Common myeloid progenitor, CD34-positive (primary cell): ENCODE measurements around the gene AEBP1.

Experiments used
- CTCF ChIA-PET: fragments of 350-600 bp; sonication (Branson Sonifier 250); formaldehyde crosslinking; loops from one replicate; lab custom pipeline; 2021; ENCODE audit warnings: antibody characterized with exemption; lab: Charles Lee
- POLR2A ChIA-PET: fragments of 350-600 bp; sonication (Branson Sonifier 250); formaldehyde crosslinking; loops from one replicate; lab custom pipeline; 2021; ENCODE audit warnings: antibody characterized with exemption; lab: Charles Lee
- DNase-seq, 3 donors: peaks; one replicate each; pipeline versions ENCODE4 v3.0.0 to v3.0.0-alpha.2; 2013
- H3K27ac ChIP-seq, 2 experiments: 1 replicate in 1 of 2; 2 replicates in 1 of 2; pipeline ENCODE4 v1.7.0; 2013; ENCODE audit warnings: inconsistent platforms in 2 of 2, low read length in 2 of 2, mild to moderate bottlenecking in 2 of 2, low read depth in 1 of 2, moderate library complexity in 1 of 2; ENCODE audit not compliant: severe bottlenecking in 2 of 2, insufficient read depth in 1 of 2, poor library complexity in 1 of 2
- H3K27me3 ChIP-seq, 5 experiments: replicated peaks in 2 of 5; 1 replicate in 3 of 5; 2 replicates in 2 of 5; pipeline versions ENCODE4 v1.6.1 to v1.7.0; 2013; ENCODE audit warnings: low read length in 4 of 5, mild to moderate bottlenecking in 2 of 5, moderate library complexity in 2 of 5, inconsistent platforms in 1 of 5; ENCODE audit not compliant: insufficient read depth in 5 of 5, control insufficient read depth in 4 of 5
- H3K36me3 ChIP-seq, 4 experiments: 1 replicate in 2 of 4; 2 replicates in 2 of 4; pipeline versions ENCODE4 v1.6.1 to v1.7.0; 2013; ENCODE audit warnings: low read length in 3 of 4, control low read depth in 1 of 4, mild to moderate bottlenecking in 1 of 4; ENCODE audit not compliant: control insufficient read depth in 4 of 4, insufficient read depth in 4 of 4
- H3K4me1 ChIP-seq, 4 experiments: 1 replicate in 3 of 4; 2 replicates in 1 of 4; pipeline versions ENCODE4 v1.6.1 to v1.7.1; 2013; ENCODE audit warnings: low read length in 3 of 4, mild to moderate bottlenecking in 3 of 4, control low read depth in 1 of 4, inconsistent platforms in 1 of 4, moderate library complexity in 1 of 4; ENCODE audit not compliant: control insufficient read depth in 4 of 4, insufficient read depth in 4 of 4; ENCODE audit errors: control extremely low read depth in 1 of 4
- H3K4me3 ChIP-seq, 7 experiments: 1 replicate in 4 of 7; 2 replicates in 3 of 7; pipeline versions ENCODE4 v1.5.1 to v1.7.0; 2013; ENCODE audit warnings: mild to moderate bottlenecking in 7 of 7, low read length in 6 of 7, moderate library complexity in 6 of 7, inconsistent platforms in 2 of 7, low read depth in 2 of 7, control low read depth in 1 of 7; ENCODE audit not compliant: insufficient read depth in 4 of 7, control insufficient read depth in 1 of 7; ENCODE audit errors: extremely low read depth in 1 of 7
- H3K9me3 ChIP-seq, 5 experiments: 1 replicate in 4 of 5; 2 replicates in 1 of 5; pipeline versions ENCODE4 v1.6.1 to v1.7.1; 2013; ENCODE audit warnings: low read length in 4 of 5, mild to moderate bottlenecking in 2 of 5, inconsistent platforms in 1 of 5, low read depth in 1 of 5, moderate library complexity in 1 of 5; ENCODE audit not compliant: control insufficient read depth in 4 of 5, insufficient read depth in 2 of 5; ENCODE audit errors: control extremely low read depth in 1 of 5
- WGBS: methylation state at CpG from one replicate; pipeline ENCODE4 v1.1.5; 2013; ENCODE audit not compliant: insufficient coverage; 5-methylcytosine and 5-hydroxymethylcytosine counted together

AEBP1 gene

DNA sequence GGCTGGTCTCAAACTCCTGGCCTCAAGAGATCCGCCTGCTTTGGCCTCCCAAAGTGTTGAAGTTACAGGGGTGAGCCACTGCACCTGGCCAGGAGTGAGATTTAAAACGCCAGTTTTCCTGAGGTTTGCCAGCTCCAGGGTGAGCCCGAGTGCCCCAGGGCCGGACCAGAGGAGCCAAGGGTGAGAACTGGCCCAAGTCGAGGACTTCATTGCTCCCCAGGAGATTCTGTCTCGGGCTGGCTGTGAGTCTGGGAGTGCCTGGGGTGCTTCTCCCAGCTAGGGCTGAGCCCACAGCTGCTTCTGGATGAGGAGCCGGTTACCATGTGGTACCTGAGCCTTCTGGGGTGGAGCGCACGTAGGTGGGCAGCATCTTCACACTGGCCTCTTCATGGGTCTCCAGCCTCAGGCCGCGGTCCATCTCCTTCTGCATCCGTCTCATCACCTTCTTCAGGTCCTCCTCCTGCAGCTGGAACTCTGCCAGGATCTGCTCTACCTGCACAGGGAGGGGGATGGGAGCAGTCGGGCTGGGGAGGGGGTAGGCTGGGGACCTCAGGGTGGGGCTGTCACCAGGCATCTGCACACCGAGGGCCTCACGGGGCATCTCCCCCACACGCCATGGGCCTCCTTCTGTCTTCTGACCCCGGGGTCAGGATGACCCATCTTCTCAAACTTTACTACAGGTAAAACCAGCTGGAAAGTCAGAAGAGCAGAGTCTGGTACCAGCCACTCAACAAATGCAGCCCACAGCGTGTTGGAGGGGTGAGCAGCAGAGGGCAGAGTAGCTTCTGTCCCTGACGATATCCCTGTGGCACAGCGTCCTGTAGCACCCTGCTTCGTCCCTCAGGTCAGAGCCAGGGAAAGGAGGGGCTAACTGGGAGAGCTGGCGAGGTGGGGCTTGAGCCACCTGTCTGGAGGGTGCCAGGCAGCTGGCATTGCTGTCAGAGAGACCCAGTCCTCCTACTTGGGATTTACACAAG, 49.1 kb downstream of the AEBP1 start:
- CTCF ChIA-PET: interaction anchor here (1.3 to 1.4 kb wide), 3 partner anchors 10 to 22 kb away, joined by 3 to 5 read pairs (median 4); no protein-coding TSS in a partner anchor
- Histone ChIP-seq H3K36me3 (no peaks in the 10 kb centered on the region), H3K27me3 (peaks cover 0 to 8% (median 0%) of the 10 kb centered on the region in 5 experiments), H3K4me1 (no peaks in the 10 kb centered on the region), H3K9me3 (no peaks in the 10 kb centered on the region), H3K4me3 (no peak overlapping the region), H3K27ac (no peak overlapping the region)
- 98% methylated on average over 16 of the region's 22 CpGs for WGBS
- DNase-seq: no peak
- POLR2A ChIA-PET: no interaction called here

DNA sequence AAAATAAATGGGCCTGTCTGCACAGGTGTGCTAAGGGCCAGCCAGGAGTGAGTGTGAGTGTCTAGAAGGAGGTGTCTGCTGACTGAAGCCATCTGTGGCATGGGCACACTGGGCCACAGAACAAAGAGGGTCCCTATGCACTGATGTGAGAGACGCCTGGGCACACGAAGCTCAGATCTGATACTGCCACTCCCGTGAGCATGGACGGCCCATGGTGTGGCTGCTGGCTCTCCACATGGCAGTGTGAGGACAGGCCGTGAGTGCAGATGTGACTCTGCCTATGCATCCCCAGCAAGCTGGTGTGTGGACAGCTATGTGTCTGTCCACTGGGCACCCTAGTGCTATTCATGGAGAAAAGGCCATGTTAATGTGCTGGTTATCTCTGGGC, 49.8 kb downstream of the AEBP1 start:
- 95% methylated on average over 5 of the region's 5 CpGs for WGBS
- H3K27me3 ChIP-seq: peaks cover 0 to 7% (median 0%) of the 10 kb centered on the region in 5 experiments
- CTCF ChIA-PET: interaction anchor here (1.3 to 1.4 kb wide), 3 partner anchors 10 to 23 kb away, joined by 3 to 5 read pairs (median 4); no protein-coding TSS in a partner anchor
- H3K27ac ChIP-seq: no peak overlapping the region
- POLR2A ChIA-PET: no interaction called here
- no peaks in the 10 kb centered on the region for H3K9me3 ChIP-seq
- H3K36me3 ChIP-seq: no peaks in the 10 kb centered on the region
- no peak for DNase-seq
- H3K4me3 ChIP-seq: no peak overlapping the region
- no peaks in the 10 kb centered on the region for H3K4me1 ChIP-seq

DNA sequence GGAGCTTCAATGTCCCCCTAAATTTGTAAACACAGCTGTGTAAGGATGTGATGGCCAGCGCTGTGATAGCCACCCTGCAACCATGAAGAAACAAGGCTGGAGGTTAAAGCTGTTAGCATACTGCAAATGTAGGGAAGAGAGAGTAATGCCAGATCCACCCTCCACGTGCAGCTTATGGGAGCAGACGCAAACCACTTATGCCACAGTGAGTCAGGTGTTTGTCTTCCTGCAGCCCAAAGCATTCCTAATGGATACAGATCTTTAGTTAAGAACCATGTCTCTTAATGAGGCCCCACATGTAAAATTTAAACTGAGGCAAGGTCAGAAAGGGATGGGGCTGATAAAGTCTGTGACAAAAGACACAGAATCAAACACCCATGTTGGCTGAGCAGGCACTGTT, 50.6 kb downstream of the AEBP1 start:
- Histone ChIP-seq H3K36me3 (no peaks in the 10 kb centered on the region), H3K4me3 (no peak overlapping the region), H3K9me3 (no peaks in the 10 kb centered on the region), H3K27ac (no peak overlapping the region), H3K4me1 (no peaks in the 10 kb centered on the region), H3K27me3 (peaks cover 0 to 6% (median 0%) of the 10 kb centered on the region in 5 experiments)
- ChIA-PET POLR2A (no interaction called here), CTCF (interaction anchor here (1.3 to 1.4 kb wide), 3 partner anchors 9 to 24 kb away, joined by 3 to 5 read pairs (median 4); no protein-coding TSS in a partner anchor)
- 70% methylated on average over 3 of the region's 3 CpGs for WGBS
- DNase-seq: no peak

DNA sequence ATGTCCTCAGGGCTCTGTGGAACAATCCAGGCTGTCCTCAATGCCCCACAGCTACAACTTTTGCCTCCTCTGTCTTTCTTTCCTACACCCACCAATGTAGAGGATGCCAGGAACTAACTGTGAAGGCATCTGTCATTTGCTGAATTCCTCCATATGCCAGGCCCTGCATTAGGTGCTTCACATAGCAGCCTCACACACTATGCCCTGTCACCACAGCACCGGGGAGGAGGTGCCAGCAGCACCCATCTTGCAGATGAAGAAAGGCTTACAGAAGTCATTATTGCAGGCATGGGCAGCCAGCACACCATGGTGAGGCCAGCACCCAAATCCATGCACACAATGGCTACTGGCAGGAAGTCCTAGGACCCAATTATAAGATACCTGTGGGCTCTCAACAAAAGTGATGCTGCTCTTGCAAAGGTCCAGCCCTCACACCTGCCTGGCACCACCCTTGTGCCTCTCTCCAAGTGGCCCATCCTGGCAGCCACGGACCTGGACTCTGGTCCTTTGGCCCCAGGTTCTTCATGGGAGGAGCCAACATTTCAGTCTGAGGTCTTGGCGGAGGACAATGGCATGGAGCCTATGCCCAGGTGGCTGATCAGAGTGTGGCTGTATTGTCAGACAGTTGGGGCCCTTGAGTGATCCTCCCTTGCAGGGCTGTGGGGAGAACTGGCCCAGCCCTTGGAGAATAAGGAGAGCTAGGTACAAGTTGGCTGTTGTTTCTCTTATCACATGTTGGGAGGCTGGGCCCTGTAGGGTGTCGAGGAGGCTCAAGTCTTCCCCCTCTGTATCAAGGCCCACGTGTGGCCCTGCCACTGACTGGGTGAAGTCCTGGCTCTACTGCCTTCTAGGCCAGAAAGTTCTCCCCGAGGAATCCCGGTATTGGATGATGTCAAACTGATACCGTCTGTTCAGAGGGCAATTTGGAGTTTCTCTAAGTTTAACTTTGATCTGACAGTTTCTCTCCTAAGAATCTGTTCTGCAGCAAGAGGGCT, 51.3 kb downstream of the AEBP1 start:
- Histone ChIP-seq H3K27me3 (peaks cover 0 to 3% (median 0%) of the 10 kb centered on the region in 5 experiments), H3K9me3 (no peaks in the 10 kb centered on the region), H3K36me3 (no peaks in the 10 kb centered on the region), H3K4me1 (no peaks in the 10 kb centered on the region), H3K4me3 (no peak overlapping the region), H3K27ac (no peak overlapping the region)
- 100% methylated on average over 7 of the region's 8 CpGs for WGBS
- ChIA-PET CTCF (interaction anchor here (1.4 kb wide), 1 partner anchor 16 kb away, joined by 4 read pairs; no protein-coding TSS in a partner anchor), POLR2A (no interaction called here)
- no peak for DNase-seq

DNA sequence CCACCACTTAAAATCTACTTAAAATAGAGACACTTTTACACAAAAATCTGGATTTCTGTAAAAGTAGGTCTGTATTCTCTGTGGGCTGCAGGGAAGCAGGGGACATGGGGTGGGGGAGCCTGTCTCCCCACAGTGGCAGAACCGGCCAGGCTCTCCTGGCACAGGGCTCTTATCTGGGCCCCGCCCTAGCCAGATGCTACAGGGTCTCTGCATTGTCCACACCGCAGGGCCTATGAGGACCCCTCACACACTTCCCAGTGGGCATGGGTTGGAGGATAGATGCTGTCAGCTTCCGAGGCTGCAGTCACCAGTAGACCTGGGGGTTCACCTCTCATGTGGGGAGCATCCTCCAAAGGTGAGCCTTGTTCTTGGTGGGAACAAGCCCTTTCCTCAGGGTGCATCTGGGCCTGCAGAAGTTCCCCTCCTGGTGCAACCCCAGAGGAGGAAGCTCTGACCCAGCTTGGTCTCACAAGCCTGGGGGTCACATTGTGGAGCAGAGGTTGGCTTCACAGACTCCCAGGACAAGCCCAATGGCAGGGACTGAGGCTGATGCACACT, 52.4 kb downstream of the AEBP1 start:
- H3K9me3 ChIP-seq: no peaks in the 10 kb centered on the region
- H3K36me3 ChIP-seq: no peaks in the 10 kb centered on the region
- no peaks in the 10 kb centered on the region for H3K4me1 ChIP-seq
- ChIA-PET POLR2A (no interaction called here), CTCF (no interaction called here)
- H3K4me3 ChIP-seq: no peak overlapping the region
- peaks cover 0 to 4% (median 0%) of the 10 kb centered on the region in 5 experiments for H3K27me3 ChIP-seq
- no peak overlapping the region for H3K27ac ChIP-seq
- no peak for DNase-seq
- whole genome bisulfite sequencing: 96% methylated on average over 4 of the region's 4 CpGs

DNA sequence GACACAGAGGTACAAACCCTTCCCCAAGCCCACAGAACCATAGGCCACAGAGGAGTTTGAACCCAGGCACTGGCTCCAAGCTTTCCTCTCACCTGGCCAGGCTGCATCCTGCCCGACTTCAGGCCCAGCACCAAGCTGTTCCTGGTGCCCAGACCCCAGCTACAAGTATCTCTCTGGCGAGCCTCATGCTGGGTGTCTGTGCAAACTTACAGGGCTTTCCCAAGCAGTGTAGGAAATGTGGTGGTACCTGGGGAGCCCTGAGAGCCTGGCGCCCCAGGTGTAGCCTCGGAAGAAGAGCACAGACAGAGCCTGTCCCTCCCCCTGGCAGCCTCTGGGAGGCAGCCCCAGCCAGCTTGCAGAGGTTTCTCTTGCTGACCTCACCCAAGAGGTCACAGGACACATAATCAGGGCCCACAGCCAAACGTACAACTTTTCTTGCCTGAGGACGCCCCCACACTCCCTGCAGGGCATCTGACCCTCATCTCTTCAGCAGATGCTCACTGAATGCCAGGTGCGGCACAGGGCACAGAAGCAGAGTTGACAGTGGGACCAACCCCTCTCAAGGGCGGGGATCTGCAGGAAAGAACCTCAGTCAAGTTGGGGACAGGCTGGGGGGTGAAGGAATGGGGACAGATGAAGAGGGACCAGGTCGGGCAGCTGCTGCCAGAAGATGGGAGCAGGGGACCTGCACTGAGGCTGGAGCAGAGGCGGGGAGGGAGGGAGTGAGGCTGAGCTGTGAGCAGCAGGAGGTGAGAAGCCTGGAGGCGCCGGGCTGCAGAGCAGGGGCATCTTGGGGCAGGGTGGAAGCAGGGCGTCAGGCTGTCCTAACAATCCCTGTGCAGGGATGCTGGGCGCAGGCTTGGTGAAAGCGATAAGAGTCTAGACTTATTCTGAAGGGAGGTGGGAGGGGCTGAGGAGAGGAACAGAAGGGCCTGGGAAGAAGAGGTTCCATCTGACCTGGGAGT, 53.3 kb downstream of the AEBP1 start:
- POLR2A ChIA-PET: no interaction called here
- no peak overlapping the region for H3K4me3 ChIP-seq
- 93% methylated on average over 14 of the region's 15 CpGs for WGBS

More for the DNA sequence above, 53.3 kb downstream of the AEBP1 start:
- H3K27me3 ChIP-seq: peaks cover 0 to 4% (median 0%) of the 10 kb centered on the region in 5 experiments
- H3K9me3 ChIP-seq: no peaks in the 10 kb centered on the region
- H3K27ac ChIP-seq: no peak overlapping the region
- DNase-seq: no peak
- no peaks in the 10 kb centered on the region for H3K4me1 ChIP-seq
- no peaks in the 10 kb centered on the region for H3K36me3 ChIP-seq
- CTCF ChIA-PET: interaction anchor here (0.7 kb wide), 1 partner anchor 8 kb away, joined by 3 read pairs; no protein-coding TSS in a partner anchor
